SU-DHL-6 (cell line): ENCODE data around the gene ATG12.
A peak's percentile ranks its signal among the peaks of the same experiment; 100 is the strongest.

Source experiments
- H2AFZ ChIP-seq: fragments of 200-600 bp; sonication (generic); 2 replicates; pipeline ENCODE4 v1.6.1; 2014; ENCODE audit warnings: low read depth, mild to moderate bottlenecking, moderate library complexity, mixed read lengths, antibody characterized with exemption, low read length; ENCODE audit not compliant: severe bottlenecking
- H3F3A ChIP-seq: fragments of 200-600 bp; shearing (Covaris generic); 2 replicates; pipeline ENCODE4 v1.6.0; 2016; ENCODE audit warnings: antibody characterized with exemption, mild to moderate bottlenecking; ENCODE audit not compliant: insufficient read depth
- H3K27ac ChIP-seq: fragments of 200-600 bp; sonication (generic); 2 replicates; pipeline ENCODE4 v1.5.1; 2016; ENCODE audit warnings: low read depth, mild to moderate bottlenecking, low read length, moderate library complexity, mixed read lengths
- H3K27me3 ChIP-seq: fragments of 200-600 bp; sonication (generic), shearing (Covaris generic); 2 replicates; pipeline ENCODE4 v1.6.0; 2014; ENCODE audit warnings: mild to moderate bottlenecking, low read length
- H3K36me3 ChIP-seq: fragments of 200-600 bp; sonication (generic); 2 replicates; pipeline ENCODE4 v1.6.1; 2014; ENCODE audit warnings: mild to moderate bottlenecking, low read length, mixed read lengths
- H3K4me2 ChIP-seq: fragments of 300-600, 200-600 bp; shearing (Covaris generic), sonication (generic); 2 replicates; pipeline ENCODE4 v1.6.0; 2014; ENCODE audit warnings: low read length, low read depth, mild to moderate bottlenecking; ENCODE audit not compliant: poor library complexity, severe bottlenecking
- H3K4me3 ChIP-seq: fragments of 200-600 bp; sonication (generic); 2 replicates; pipeline ENCODE4 v1.5.1; 2014; ENCODE audit warnings: antibody characterized with exemption, low read length, mild to moderate bottlenecking, mixed read lengths; ENCODE audit not compliant: insufficient read depth, poor library complexity, severe bottlenecking
- H3K79me2 ChIP-seq: fragments of 200-600 bp; sonication (generic); 2 replicates; pipeline ENCODE4 v1.6.1; 2014; ENCODE audit warnings: mild to moderate bottlenecking, low read length, moderate library complexity; ENCODE audit not compliant: insufficient read depth
- H3K9ac ChIP-seq: fragments of 200-600 bp; sonication (generic); 2 replicates; pipeline ENCODE4 v1.7.0; 2014; ENCODE audit warnings: mild to moderate bottlenecking, low read length
- H3K9me2 ChIP-seq: fragments of 200-600 bp; sonication (generic); replicated peaks from 2 replicates; pipeline ENCODE4 v1.6.1; 2014; ENCODE audit warnings: low read length; ENCODE audit not compliant: insufficient read depth
- H3K9me3 ChIP-seq: fragments of 200-600 bp; sonication (generic); 2 replicates; pipeline ENCODE4 v1.6.1; 2014; ENCODE audit warnings: low read length, mixed read lengths; ENCODE audit not compliant: insufficient read depth
- H4K20me1 ChIP-seq: fragments of 200-600 bp; sonication (generic); 2 replicates; pipeline ENCODE4 v1.6.1; 2014; ENCODE audit warnings: low read depth, mild to moderate bottlenecking, antibody characterized with exemption, low read length, moderate library complexity, mixed read lengths
- CTCF ChIP-seq: fragments of 200-600 bp; sonication (generic); IDR thresholded peaks from one replicate; pipeline ENCODE4 v1.5.1; 2017; ENCODE audit warnings: antibody characterized with exemption, mild to moderate bottlenecking, low read length, moderate library complexity; ENCODE audit not compliant: insufficient read depth, poor library complexity, severe bottlenecking
- EZH2phosphoT487 ChIP-seq: fragments of 200-600 bp; sonication (generic), shearing (Covaris generic); conservative IDR thresholded peaks from 2 replicates; pipeline ENCODE4 v1.6.1; 2018; ENCODE audit warnings: mild to moderate bottlenecking, antibody characterized with exemption, low read length, moderate library complexity, mixed read lengths

The ATG12 gene

GRCh38 chr5:115847290-115847689, 5.9 kb upstream of the ATG12 start:
- no peak overlapping the region for H2AFZ ChIP-seq
- H3K27me3 ChIP-seq, result no peaks in the 10 kb centered on the region
- no peak overlapping the region for H3K27ac ChIP-seq
- H3F3A ChIP-seq, result no peaks in the 10 kb centered on the region
- H3K9ac ChIP-seq, result no peak overlapping the region
- H4K20me1 ChIP-seq, result peaks cover 15% of the 10 kb centered on the region
- no peak for TF ChIP-seq CTCF
- TF ChIP-seq EZH2phosphoT487, result no peak
- H3K79me2 ChIP-seq, result peaks cover 58% of the 10 kb centered on the region
- no peak overlapping the region for H3K4me3 ChIP-seq
- H3K36me3 ChIP-seq, result no peaks in the 10 kb centered on the region
- H3K9me2 ChIP-seq, result no peaks in the 10 kb centered on the region
- H3K9me3 ChIP-seq, result no peaks in the 10 kb centered on the region
- H3K4me2 ChIP-seq, result no peak overlapping the region

GRCh38 chr5:115844321-115844817, 3.0 kb upstream of the ATG12 start:
- no peak overlapping the region for H2AFZ ChIP-seq
- no peak overlapping the region for H3K4me3 ChIP-seq
- H3K79me2 ChIP-seq, result peaks cover 66% of the 10 kb centered on the region
- H3K9me3 ChIP-seq, result no peaks in the 10 kb centered on the region
- H3F3A ChIP-seq, result peaks cover 4% of the 10 kb centered on the region; the same call in 1 of the 2 replicates
- no peak overlapping the region for H3K9ac ChIP-seq
- no peak overlapping the region for H3K27ac ChIP-seq
- H3K27me3 ChIP-seq, result no peaks in the 10 kb centered on the region
- no peak overlapping the region for H3K4me2 ChIP-seq
- no peaks in the 10 kb centered on the region for H3K36me3 ChIP-seq
- TF ChIP-seq EZH2phosphoT487, result no peak
- no peak for TF ChIP-seq CTCF
- H4K20me1 ChIP-seq, result peaks cover 15% of the 10 kb centered on the region
- H3K9me2 ChIP-seq, result no peaks in the 10 kb centered on the region

- Histone ChIP-seq H3K27ac (no peak overlapping the region), H3K4me3 (no peak overlapping the region), H3K4me2 (peak overlapping the region; percentile 79), H3K9ac (peak overlapping the region; percentile 84), H3K9me2 (no peaks in the 10 kb centered on the region), H3K36me3 (no peaks in the 10 kb centered on the region), H3K27me3 (no peaks in the 10 kb centered on the region), H3F3A (peaks cover 4% of the 10 kb centered on the region; the same call in 1 of the 2 replicates), H3K79me2 (peaks cover 74% of the 10 kb centered on the region), H3K9me3 (no peaks in the 10 kb centered on the region), H4K20me1 (peaks cover 17% of the 10 kb centered on the region), H2AFZ (no peak overlapping the region)
- TF ChIP-seq CTCF (no peak), EZH2phosphoT487 (no peak)
Measured at GRCh38 chr5:115843444-115844130, 2.2 kb upstream of the ATG12 start.
